Posterior vena cava (tissue), 2 donors: ENCODE measurements around the gene PHOSPHO2. TPM values are rescaled to one million over a fixed set of nuclear protein-coding genes. Genes with fewer than 3 reads are reported as not detected.

Experiments used
- DNase-seq: peaks from one replicate; pipeline ENCODE4 v3.0.0-alpha.2; 2020; ENCODE audit warnings: low spot score
- intact Hi-C, 2 donors: fragments of 100-400 bp; cut with DNase I; formaldehyde crosslinking; loops; one replicate each; pipeline versions ENCODE4 v1.14.1 to v1.14.2; 2022 to 2023
- total RNA-seq, 2 donors: library from RNA; stranded (reverse); fragmentation: NEBNext Ultra II Directional; extraction: Animal tissue kit (Norgen Biotek cat#: 25700); gene quantifications; one replicate each; pipeline ENCODE4 v1.2.1, GENCODE V29; 2021
- donor health status: DM: yes; HTN: yes; CAD: no.
- donor health status: DM: yes; HTN: yes; CAD: no.

Gene PHOSPHO2
- total RNA-seq, 2 donors from 2014 or later = 3.8 to 6.0 TPM

- intact Hi-C loops = no loop called here
- DNase-seq = no peak
Observed at GRCh38 chr2:169746240-169746639, 52.0 kb downstream of the PHOSPHO2 start.

- no peak for DNase-seq
- intact Hi-C loops = no loop called here
Observed at GRCh38 chr2:169748319-169748718, 54.0 kb downstream of the PHOSPHO2 start.

Other genes with a start within 250 kb of the PHOSPHO2 start
- 1 to 10 TPM; 7.8 to 9.8 TPM for gene BBS5, start 215.0 kb upstream of the PHOSPHO2 start, total RNA-seq
- 1 to 10 TPM in 1 of 2 donors, under 1 TPM in 1; 0.60 to 1.1 TPM for gene KLHL41, start 184.8 kb upstream of the PHOSPHO2 start, total RNA-seq
- gene FASTKD1, start 120.6 kb upstream of the PHOSPHO2 start, total RNA-seq = 10 to 100 TPM; 16.8 to 19.6 TPM
- 10 to 100 TPM; 49.6 to 51.0 TPM for gene PPIG, start 110.1 kb upstream of the PHOSPHO2 start, total RNA-seq
- gene CFAP210, start 64 bp upstream of the PHOSPHO2 start, total RNA-seq = not detected
- 10 to 100 TPM; 18.6 to 22.6 TPM for gene KLHL23, start 39.4 kb downstream of the PHOSPHO2 start, total RNA-seq
- 10 to 100 TPM; 70.6 to 75.7 TPM for gene SSB, start 104.4 kb downstream of the PHOSPHO2 start, total RNA-seq
- gene METTL5, start 130.4 kb downstream of the PHOSPHO2 start, total RNA-seq = 10 to 100 TPM; 57.3 to 76.8 TPM
- 10 to 100 TPM; 49.2 to 54.2 TPM for gene UBR3, start 133.0 kb downstream of the PHOSPHO2 start, total RNA-seq